Memory B cell (primary cell): Measurements from ENCODE around the gene ENTPD7.
"Not testable (repeated sequence)": the region's sequence is repeated elsewhere in the genome, so short reads cannot be mapped to it uniquely, and the experiment has no call there.

Source experiments
- ATAC-seq: fragments of 150-1000 bp; cut with Tn5 transposase; 2 replicates; pipeline ENCODE4 v1.10.0; 2021; ENCODE audit warnings: low read depth, mild to moderate bottlenecking, moderate library complexity
- DNase-seq, 2 donors: peaks; one replicate each; pipeline ENCODE4 v3.0.0; 2022; ENCODE audit warnings: low spot score in 2 of 2
- H3K27ac Mint-ChIP-seq: one replicate; pipeline ENCODE4 v1.8.0; 2022; ENCODE audit warnings: mild to moderate bottlenecking, moderate library complexity, mixed read lengths
- H3K27me3 Mint-ChIP-seq: one replicate; pipeline ENCODE4 v1.8.0; 2022; ENCODE audit warnings: mixed read lengths
- H3K36me3 Mint-ChIP-seq: one replicate; pipeline ENCODE4 v1.8.0; 2022; ENCODE audit warnings: mild to moderate bottlenecking, mixed read lengths
- H3K4me1 Mint-ChIP-seq: one replicate; pipeline ENCODE4 v1.8.0; 2022; ENCODE audit warnings: mixed read lengths
- H3K4me3 Mint-ChIP-seq: one replicate; pipeline ENCODE4 v1.8.0; 2022; ENCODE audit warnings: mild to moderate bottlenecking, moderate library complexity, mixed read lengths
- H3K9me3 Mint-ChIP-seq: one replicate; pipeline ENCODE4 v1.8.0; 2022; ENCODE audit warnings: mixed read lengths

ENTPD7 gene

GRCh38 chr10:99625124-99625523 lies 34.2 kb upstream of the ENTPD7 start:
- H3K4me3 Mint-ChIP-seq, ATAC-seq, DNase-seq, H3K27ac Mint-ChIP-seq, H3K9me3 Mint-ChIP-seq, H3K27me3 Mint-ChIP-seq, H3K36me3 Mint-ChIP-seq: not testable (repeated sequence)
- H3K4me1 Mint-ChIP-seq = peaks cover 14% of the 10 kb centered on the region

GRCh38 chr10:99628923-99629624 lies 30.2 kb upstream of the ENTPD7 start:
- peaks cover 1% of the 10 kb centered on the region for H3K4me1 Mint-ChIP-seq

GRCh38 chr10:99629625-99629978 lies 29.7 kb upstream of the ENTPD7 start:
- Mint-ChIP-seq H3K4me1 (no peaks in the 10 kb centered on the region), H3K36me3 (no peaks in the 10 kb centered on the region), H3K9me3 (no peaks in the 10 kb centered on the region)

More at GRCh38 chr10:99628923-99629624, 30.2 kb upstream of the ENTPD7 start:
- ATAC-seq (no peak), DNase-seq (no peak)
- Mint-ChIP-seq H3K9me3 (no peaks in the 10 kb centered on the region), H3K27me3 (peaks cover 13% of the 10 kb centered on the region), H3K36me3 (no peaks in the 10 kb centered on the region), H3K27ac (no peak overlapping the region), H3K4me3 (no peak overlapping the region)

DNA sequence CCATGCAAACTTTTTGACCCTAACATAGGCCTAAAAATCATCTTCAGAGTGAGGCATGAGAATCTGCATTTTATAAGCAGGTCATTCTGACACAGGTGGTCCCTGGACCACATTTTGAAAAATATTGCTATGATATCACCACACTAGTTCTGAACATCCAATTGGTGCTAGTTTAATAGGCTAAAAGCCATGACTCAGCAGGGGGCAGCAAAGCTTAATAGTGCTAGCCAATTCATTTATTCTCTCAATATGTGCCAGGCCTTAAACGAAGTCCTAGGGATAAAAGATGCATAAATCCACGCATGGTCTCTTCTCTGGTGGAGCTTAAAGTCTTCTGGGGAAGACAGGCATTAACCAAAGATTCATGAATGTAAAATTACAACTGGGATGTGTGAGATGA lies 28.9 kb upstream of the ENTPD7 start:
- ATAC-seq = no peak
- no peaks in the 10 kb centered on the region for H3K9me3 Mint-ChIP-seq
- peaks cover 14% of the 10 kb centered on the region for H3K27me3 Mint-ChIP-seq
- DNase-seq = no peak
- H3K4me1 Mint-ChIP-seq = no peaks in the 10 kb centered on the region
- no peaks in the 10 kb centered on the region for H3K36me3 Mint-ChIP-seq
- H3K4me3 Mint-ChIP-seq = no peak overlapping the region
- H3K27ac Mint-ChIP-seq = no peak overlapping the region

More at GRCh38 chr10:99629625-99629978, 29.7 kb upstream of the ENTPD7 start:
- ATAC-seq = no peak
- DNase-seq = no peak
- Mint-ChIP-seq H3K27ac (no peak overlapping the region), H3K4me3 (no peak overlapping the region), H3K27me3 (peaks cover 14% of the 10 kb centered on the region)

GRCh38 chr10:99630991-99631390 lies 28.3 kb upstream of the ENTPD7 start:
- H3K27ac Mint-ChIP-seq = no peak overlapping the region
- peaks cover 14% of the 10 kb centered on the region for H3K27me3 Mint-ChIP-seq
- no peaks in the 10 kb centered on the region for H3K36me3 Mint-ChIP-seq
- no peaks in the 10 kb centered on the region for H3K9me3 Mint-ChIP-seq
- no peak for DNase-seq
- no peak overlapping the region for H3K4me3 Mint-ChIP-seq
- no peak for ATAC-seq
- H3K4me1 Mint-ChIP-seq = no peaks in the 10 kb centered on the region

GRCh38 chr10:99631496-99631895 lies 27.8 kb upstream of the ENTPD7 start:
- Mint-ChIP-seq H3K27ac (no peak overlapping the region), H3K9me3 (no peaks in the 10 kb centered on the region), H3K27me3 (peaks cover 14% of the 10 kb centered on the region), H3K4me3 (no peak overlapping the region), H3K36me3 (no peaks in the 10 kb centered on the region), H3K4me1 (no peaks in the 10 kb centered on the region)
- DNase-seq (no peak), ATAC-seq (no peak)

DNA sequence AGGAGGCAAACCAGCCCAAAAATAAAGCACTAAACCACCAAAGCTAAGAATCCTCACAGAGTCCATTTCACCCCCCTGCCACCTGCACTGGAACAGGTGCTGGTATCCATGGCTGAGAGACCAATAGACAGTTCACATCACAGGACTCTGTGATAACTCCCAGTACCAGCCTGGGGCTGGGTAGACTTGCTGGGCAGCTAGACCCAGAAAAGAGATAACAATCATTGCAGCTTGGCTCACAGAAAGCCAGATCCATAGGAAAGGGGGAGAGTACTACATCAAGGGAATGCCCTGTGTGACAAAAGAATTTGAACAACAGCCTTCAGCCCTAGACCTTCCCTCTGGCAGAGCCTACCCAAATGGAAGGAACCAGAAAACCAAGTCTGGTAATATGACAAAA lies 25.5 kb upstream of the ENTPD7 start:
- H3K27me3 Mint-ChIP-seq = peaks cover 14% of the 10 kb centered on the region
- no peaks in the 10 kb centered on the region for H3K9me3 Mint-ChIP-seq
- H3K4me3 Mint-ChIP-seq = no peak overlapping the region
- no peak for ATAC-seq
- no peaks in the 10 kb centered on the region for H3K36me3 Mint-ChIP-seq
- H3K4me1 Mint-ChIP-seq = no peaks in the 10 kb centered on the region
- no peak for DNase-seq
- no peak overlapping the region for H3K27ac Mint-ChIP-seq

DNA sequence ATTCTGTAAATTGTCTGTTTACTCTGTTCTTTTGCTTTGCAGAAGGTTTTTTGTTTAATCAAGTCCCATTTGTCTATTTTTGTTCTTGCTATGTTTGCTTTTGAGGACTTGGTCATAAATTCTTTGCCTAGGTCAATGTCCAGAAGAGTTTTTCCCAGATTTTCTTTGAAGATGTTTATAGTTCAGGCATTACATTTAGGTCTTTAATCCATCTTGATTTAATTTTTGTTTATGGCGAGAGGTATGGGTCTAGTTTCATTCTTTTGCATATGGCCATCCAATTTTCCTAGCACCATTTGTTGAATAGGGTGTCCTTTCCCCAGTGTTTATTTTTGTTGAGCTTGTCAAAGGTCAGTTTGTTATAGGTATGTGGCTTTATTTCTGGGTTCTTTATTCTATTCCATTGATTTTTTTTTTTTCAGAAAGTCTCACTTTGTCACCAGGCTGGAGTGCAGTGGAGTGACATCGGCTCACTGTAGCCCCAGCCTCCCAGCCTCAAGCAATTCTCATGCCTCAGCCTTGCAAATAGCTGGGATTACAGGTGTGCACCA lies 11.6 kb upstream of the ENTPD7 start:
- Mint-ChIP-seq H3K4me3 (no peak overlapping the region), H3K27ac (no peak overlapping the region), H3K36me3 (no peaks in the 10 kb centered on the region), H3K4me1 (no peaks in the 10 kb centered on the region), H3K27me3 (peaks cover 13% of the 10 kb centered on the region), H3K9me3 (peaks cover 1% of the 10 kb centered on the region)
- no peak for DNase-seq
- no peak for ATAC-seq

DNA sequence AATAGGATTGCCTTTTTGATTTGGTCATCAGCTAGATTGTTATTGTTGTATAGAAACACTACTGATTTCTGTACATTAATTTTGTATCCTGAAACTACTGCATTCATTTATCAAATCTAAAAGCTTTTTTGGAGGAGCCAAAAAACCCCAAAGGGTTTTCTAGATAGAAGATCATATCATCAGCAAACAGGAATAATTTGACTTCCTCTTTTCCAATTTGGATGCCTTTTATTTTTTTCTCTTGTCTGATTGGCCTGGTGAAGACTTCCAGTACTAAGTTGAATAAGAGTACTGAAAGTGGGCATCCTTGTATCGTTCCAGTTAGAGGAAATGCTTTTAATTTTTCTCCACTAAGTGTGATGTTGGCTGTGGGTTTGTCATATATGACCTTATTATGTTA lies 10.6 kb upstream of the ENTPD7 start:
- ATAC-seq = no peak
- Mint-ChIP-seq H3K36me3 (no peaks in the 10 kb centered on the region), H3K9me3 (peaks cover 1% of the 10 kb centered on the region), H3K4me3 (no peak overlapping the region), H3K27me3 (peaks cover 15% of the 10 kb centered on the region), H3K4me1 (no peaks in the 10 kb centered on the region), H3K27ac (no peak overlapping the region)
- no peak for DNase-seq

GRCh38 chr10:99652800-99653390 lies 6.4 kb upstream of the ENTPD7 start:
- DNase-seq (no peak), ATAC-seq (no peak)
- peaks cover 4% of the 10 kb centered on the region for H3K4me1 Mint-ChIP-seq
- no peak overlapping the region for H3K27ac Mint-ChIP-seq
- no peak overlapping the region for H3K4me3 Mint-ChIP-seq
- H3K36me3 Mint-ChIP-seq = no peaks in the 10 kb centered on the region
- no peaks in the 10 kb centered on the region for H3K9me3 Mint-ChIP-seq
- peaks cover 16% of the 10 kb centered on the region for H3K27me3 Mint-ChIP-seq

- DNase-seq (no peak), ATAC-seq (no peak)
- Mint-ChIP-seq H3K27ac (no peak overlapping the region), H3K9me3 (no peaks in the 10 kb centered on the region), H3K36me3 (no peaks in the 10 kb centered on the region), H3K4me3 (no peak overlapping the region), H3K27me3 (peaks cover 17% of the 10 kb centered on the region), H3K4me1 (peaks cover 11% of the 10 kb centered on the region)
Measured at GRCh38 chr10:99654390-99655175, 4.7 kb upstream of the ENTPD7 start.

GRCh38 chr10:99656199-99657064 lies 2.9 kb upstream of the ENTPD7 start:
- no peak overlapping the region for H3K27ac Mint-ChIP-seq
- H3K27me3 Mint-ChIP-seq = peaks cover 15% of the 10 kb centered on the region
- no peak overlapping the region for H3K4me3 Mint-ChIP-seq

DNA sequence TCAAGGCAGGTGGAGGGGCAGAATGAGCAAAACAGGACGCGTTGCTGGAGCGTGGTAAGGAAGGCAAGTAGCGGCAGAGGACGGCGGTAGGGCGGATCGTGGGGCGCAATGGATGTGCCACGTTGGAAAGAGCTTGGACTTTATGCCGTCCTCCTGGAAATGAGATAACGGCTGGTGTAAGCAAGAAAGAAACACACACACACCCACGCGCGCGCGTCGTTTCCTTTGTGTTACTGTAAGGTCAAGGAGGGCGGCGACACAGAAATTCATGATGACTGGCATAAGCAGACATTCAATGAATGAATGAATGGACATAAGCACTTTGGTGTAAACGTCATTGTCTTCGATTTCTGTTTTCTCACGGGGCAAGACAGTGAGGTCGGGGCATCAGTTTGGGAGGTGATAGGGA lies 683 bp upstream of the ENTPD7 start:
- no peak for ATAC-seq
- H3K9me3 Mint-ChIP-seq = no peaks in the 10 kb centered on the region
- peak in 1 of 2 donors; percentile 16 for DNase-seq
- peaks cover 2% of the 10 kb centered on the region for H3K36me3 Mint-ChIP-seq
- H3K27ac Mint-ChIP-seq = peak overlapping the region; percentile 66
- peaks cover 11% of the 10 kb centered on the region for H3K27me3 Mint-ChIP-seq
- peak overlapping the region; percentile 87 for H3K4me3 Mint-ChIP-seq
- H3K4me1 Mint-ChIP-seq = peaks cover 19% of the 10 kb centered on the region

More at GRCh38 chr10:99656199-99657064, 2.9 kb upstream of the ENTPD7 start:
- Mint-ChIP-seq H3K9me3 (no peaks in the 10 kb centered on the region), H3K4me1 (peaks cover 15% of the 10 kb centered on the region), H3K36me3 (no peaks in the 10 kb centered on the region)
- DNase-seq (no peak), ATAC-seq (no peak)
